ENCODE measurements around the gene SSBP2. TPM values are rescaled to one million over a fixed set of nuclear protein-coding genes. Genes with fewer than 3 reads are reported as not detected.

Gene SSBP2
- total and polyA plus RNA-seq, 2 of the 8 experiments (the other 6 are each of a cell fraction or from before 2014, with no cell fraction given) = 21.5 to 36.2 TPM

DNA sequence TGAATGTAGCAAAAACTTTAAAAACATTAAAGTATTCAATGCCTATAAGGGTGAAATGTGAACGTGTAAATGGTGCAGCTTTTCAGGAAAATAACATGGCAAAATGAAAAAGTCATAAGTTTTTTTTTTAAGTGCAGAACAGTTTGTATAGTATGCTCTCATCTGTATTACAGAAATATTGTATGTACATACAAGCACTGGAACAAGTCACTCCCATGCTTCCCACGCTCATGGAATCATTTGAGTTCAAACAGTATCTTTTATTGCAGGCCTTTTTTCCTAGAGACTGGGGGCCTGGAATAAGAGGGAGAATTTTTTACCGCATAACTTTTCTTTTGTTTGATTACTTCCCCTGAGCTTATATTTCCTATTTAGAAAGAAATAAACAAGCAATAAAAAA, 94.1 kb downstream of the SSBP2 start:
- Histone ChIP-seq H2AFZ (ENCODE audit: low read length) (no peak overlapping the region), H3K23me2 (ENCODE audit: low read depth, low read length) (no peaks in the 10 kb centered on the region), H3K9me3 (ENCODE audit: insufficient read depth in 2 of 2, low read depth in 1 of 2, low read length in 1 of 2) (no peaks in the 10 kb centered on the region), H2BK12ac (ENCODE audit: low read depth, low read length) (no peak overlapping the region), H3K4me3 (ENCODE audit: extremely low read depth in 1 of 4, insufficient read depth in 2 of 4, low read depth in 3 of 4, low read length in 4 of 4) (no peak overlapping the region), H3K27ac (ENCODE audit: low read depth, low read length) (no peak overlapping the region), H3K27me3 (replicated peaks in 1 of 4; ENCODE audit: control insufficient read depth in 3 of 4, extremely low read depth in 1 of 4, insufficient read depth in 3 of 4, low read length in 3 of 4) (no peaks in the 10 kb centered on the region), H2BK15ac (ENCODE audit: low read length) (no peak overlapping the region), H2BK5ac (ENCODE audit: low read depth, low read length) (no peak overlapping the region), H3K79me1 (ENCODE audit: low read depth, low read length) (no peaks in the 10 kb centered on the region), H3K14ac (ENCODE audit: insufficient read length) (no peak overlapping the region), H3K36me3 (ENCODE audit: control insufficient read depth in 2 of 4, insufficient read depth in 4 of 4, low read length in 3 of 4) (no peaks in the 10 kb centered on the region), H3K23ac (ENCODE audit: insufficient read length) (no peak overlapping the region), H2AK5ac (ENCODE audit: low read depth, low read length) (no peak overlapping the region), H3K56ac (replicated peaks; ENCODE audit: insufficient read length, low read depth, low read length) (no peak overlapping the region), H3K79me2 (ENCODE audit: control insufficient read depth in 1 of 2, insufficient read depth in 2 of 2, low read length in 2 of 2) (no peaks in the 10 kb centered on the region), H2BK120ac (replicated peaks; ENCODE audit: low read depth, low read length) (no peak overlapping the region), H2BK20ac (ENCODE audit: low read length) (no peak overlapping the region), H3K4ac (replicated peaks; ENCODE audit: insufficient read length, low read depth, low read length) (no peak overlapping the region), H4K20me1 (replicated peaks in 1 of 2; ENCODE audit: control insufficient read depth in 1 of 2, insufficient read depth in 2 of 2, low read length in 2 of 2) (peaks cover 0 to 1% of the 10 kb centered on the region in 2 experiments), H3K9ac (replicated peaks in 1 of 4; ENCODE audit: extremely low read depth in 1 of 4, low read depth in 3 of 4, low read length in 3 of 4) (no peak overlapping the region), H3K4me2 (ENCODE audit: insufficient read depth in 1 of 2, low read depth in 2 of 2, low read length in 2 of 2) (no peak overlapping the region), H4K5ac (ENCODE audit: insufficient read length, low read depth, low read length) (no peak overlapping the region), H4K91ac (replicated peaks; ENCODE audit: insufficient read length, low read length) (no peak overlapping the region), H3K4me1 (replicated peaks in 1 of 4; ENCODE audit: control insufficient read depth in 3 of 4, insufficient read depth in 4 of 4, low read length in 3 of 4) (no peaks in the 10 kb centered on the region), H3K18ac (ENCODE audit: extremely low read depth, low read length) (no peak overlapping the region), H4K8ac (ENCODE audit: extremely low read depth, insufficient read depth, low read length) (no peak overlapping the region)
- POLR2A ChIA-PET (ENCODE audit: partially characterized antibody) = no interaction called here
- TF ChIP-seq GTF2F1 (IDR thresholded peaks at IDR 0.05; ENCODE audit: borderline replicate concordance, low read depth, low read length) (no peak), JUND (IDR thresholded peaks at IDR 0.05; ENCODE audit: low read length) (no peak), KDM1A (IDR thresholded peaks at IDR 0.05; ENCODE audit: borderline replicate concordance, low read length) (no peak), MAX (IDR thresholded peaks at IDR 0.05) (no peak), NRF1 (IDR thresholded peaks at IDR 0.05; ENCODE audit: low read depth, low read length) (no peak), GABPA (IDR thresholded peaks at IDR 0.05; ENCODE audit: borderline replicate concordance, insufficient read depth, low read length) (no peak), ATF2 (IDR thresholded peaks at IDR 0.05; ENCODE audit: low read length) (no peak), ZNF274 (IDR thresholded peaks at IDR 0.05; ENCODE audit: borderline replicate concordance, extremely low read depth, low read length) (no peak), SIRT6 (IDR thresholded peaks at IDR 0.05; ENCODE audit: low read length) (no peak), JUN (IDR thresholded peaks at IDR 0.05; ENCODE audit: low read depth, low read length) (no peak), SIX5 (IDR thresholded peaks at IDR 0.05; ENCODE audit: low read depth, low read length) (no peak)
- CTCF ChIA-PET (ENCODE audit: partially characterized antibody) = interaction anchor here (0.8 kb wide), 1 partner anchor 200 kb away, joined by 3 read pairs; no protein-coding TSS in a partner anchor
- DNase-seq (ENCODE audit: low read depth in 1 of 2, low spot score in 2 of 2) = no peak
- 96% methylated on average over 3 of the region's 3 CpGs; no CpG with 5 or more reads in 1 of the 2 experiments for whole genome bisulfite sequencing, 2 experiments (ENCODE audit: extremely low coverage in 1 of 2, insufficient coverage in 1 of 2, insufficient read length in 1 of 2, insufficient replicate concordance in 2 of 2, low coverage in 1 of 2, low lambda C conversion rate in 2 of 2, missing lambda C conversion rate in 1 of 2)
- FAIRE-seq = no peak
